HG03521 (cell line): ENCODE results near the gene SHANK3.

Experiments used
- ATAC-seq: cut with Tn5 transposase; IDR thresholded peaks from one replicate; pipeline ENCODE4 v1.9.1; 2021; ENCODE audit warnings: mild to moderate bottlenecking, moderate library complexity; ENCODE audit not compliant: unreplicated experiment

The SHANK3 gene

DNA sequence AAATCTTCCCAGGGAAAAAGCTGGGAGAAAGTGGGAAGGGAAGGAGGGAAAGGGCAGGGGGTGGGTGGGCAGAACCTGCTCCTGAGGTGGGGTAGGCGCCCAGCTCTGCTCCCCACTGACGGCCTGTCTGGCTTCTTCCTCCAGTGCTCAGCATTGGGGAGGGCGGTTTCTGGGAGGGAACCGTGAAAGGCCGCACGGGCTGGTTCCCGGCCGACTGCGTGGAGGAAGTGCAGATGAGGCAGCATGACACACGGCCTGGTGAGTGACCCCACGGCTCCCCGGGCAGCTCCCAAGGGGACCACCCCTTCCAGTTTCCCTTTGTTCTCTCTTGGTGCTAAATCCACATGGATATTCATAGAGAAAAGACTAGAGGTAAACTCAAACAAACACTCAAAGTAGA lies 25.9 kb downstream of the SHANK3 start:
- no peak for ATAC-seq

DNA sequence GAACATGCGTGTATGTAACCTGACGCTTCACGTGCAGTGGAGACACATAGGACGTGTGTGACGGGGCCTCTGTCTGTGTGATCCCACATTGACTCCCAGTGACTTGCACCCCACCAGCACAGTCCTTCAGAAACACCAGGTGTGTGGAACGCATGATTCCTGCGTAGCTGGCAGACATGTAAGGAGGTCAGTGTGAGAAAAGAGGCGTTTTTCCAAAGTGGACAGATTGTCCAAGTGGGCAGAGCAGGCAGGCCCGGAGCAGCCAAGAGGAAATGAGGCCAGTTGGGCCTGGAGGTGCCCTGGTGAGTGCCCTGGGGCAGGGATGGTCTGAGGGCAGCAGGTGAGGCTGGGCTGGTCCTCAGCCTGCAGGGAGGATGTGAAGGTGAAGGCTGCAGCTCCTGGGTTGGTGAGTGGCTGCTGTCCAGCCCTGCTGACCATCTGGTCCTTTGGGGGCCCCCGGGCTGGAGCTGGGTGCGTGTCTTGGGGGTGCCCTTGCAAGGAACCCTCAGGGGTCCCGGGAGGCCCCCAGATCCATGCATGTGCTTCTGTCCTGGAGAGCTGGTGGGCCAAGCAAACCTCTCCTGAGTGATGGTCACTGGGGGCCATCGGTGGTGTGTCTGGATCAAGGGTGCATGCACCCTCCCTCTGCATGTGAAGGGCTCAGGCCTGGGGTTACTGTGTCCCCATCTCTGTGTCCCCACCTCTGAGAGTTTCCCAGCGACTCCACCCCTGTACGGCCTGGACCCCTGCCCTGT lies 26.6 kb downstream of the SHANK3 start:
- ATAC-seq: no peak

DNA sequence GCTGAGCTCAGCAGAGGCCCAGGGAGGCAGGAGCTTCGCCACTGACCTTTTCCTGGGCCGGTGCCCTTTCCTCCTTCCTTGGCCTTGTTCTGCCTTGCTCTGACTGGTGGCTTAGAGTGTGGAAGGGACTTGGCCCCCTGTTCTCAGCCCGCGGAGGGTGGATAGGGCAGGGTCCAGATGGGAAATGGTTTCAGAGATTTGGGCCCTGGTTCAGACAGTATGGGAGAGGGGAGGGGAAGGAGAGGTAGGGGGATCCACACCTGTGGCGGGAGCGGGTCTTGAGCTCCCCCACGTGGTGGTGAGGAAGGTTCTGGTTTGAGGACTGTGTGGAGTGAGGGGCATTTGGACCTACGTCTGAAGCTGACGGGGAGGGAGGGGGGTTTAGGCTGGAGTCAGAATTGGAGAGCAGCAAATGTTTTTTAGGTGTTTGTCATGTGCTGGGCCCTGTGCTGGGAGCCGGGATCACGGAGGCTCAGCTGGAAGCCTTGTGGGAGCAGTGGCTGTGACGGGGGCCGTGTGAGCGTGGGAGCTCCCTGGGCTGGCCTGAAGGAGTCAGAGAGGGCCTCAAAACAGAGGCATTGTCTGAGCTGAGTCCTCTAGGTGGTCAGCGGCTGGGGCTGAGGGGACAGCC lies 27.2 kb downstream of the SHANK3 start:
- no peak for ATAC-seq

DNA sequence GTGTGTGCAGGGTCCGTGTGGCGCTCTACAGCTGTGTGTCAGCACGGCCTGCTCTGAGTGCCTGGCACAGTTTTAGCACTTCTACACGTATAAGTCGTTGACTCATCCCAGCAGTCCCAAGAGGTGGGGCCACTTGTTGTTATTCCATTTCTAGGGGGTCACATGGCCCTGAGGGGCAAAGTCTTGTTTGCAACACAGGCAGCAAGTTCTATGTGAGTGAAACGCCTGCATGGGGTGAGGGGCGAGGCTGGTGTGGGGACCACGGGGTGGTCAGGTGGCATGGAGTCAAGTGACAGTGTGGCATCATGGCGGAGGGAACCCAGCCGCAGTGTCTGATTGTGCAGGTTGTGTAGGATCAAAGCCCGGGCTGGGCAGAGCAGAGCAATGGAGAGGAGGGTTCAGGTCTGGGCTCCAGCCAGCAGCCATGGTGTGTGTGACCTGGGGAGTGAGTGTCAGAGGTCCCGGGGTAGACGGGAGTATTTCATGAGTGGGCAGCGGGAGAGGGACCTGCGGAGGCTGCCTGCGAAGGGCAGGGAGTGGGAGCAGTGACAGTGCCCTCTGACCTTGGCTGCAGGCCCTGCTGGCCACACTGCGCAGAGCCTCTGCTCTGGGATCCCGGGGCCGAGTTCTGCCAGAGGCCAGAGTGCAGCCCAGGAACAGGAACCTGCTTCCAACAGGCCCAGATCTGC lies 27.9 kb downstream of the SHANK3 start:
- no peak for ATAC-seq

DNA sequence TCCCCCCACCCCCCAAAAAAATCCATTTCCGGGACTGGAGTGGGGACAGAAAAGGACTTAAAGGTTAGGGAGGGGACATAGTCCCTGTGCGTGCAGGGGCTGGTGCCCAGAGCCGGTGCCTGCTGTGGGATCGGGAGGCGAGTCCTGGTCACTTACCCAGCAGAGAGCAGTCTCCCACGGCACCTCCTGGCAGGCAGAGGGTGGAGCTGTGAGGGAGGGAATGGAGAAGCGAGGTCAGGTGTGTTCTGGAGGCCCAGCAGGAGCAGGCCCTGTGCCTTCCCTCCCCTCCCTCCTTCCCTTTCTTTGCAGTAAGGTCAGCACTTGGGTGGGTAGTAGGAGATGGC lies 28.4 kb downstream of the SHANK3 start:
- ATAC-seq: no peak

DNA sequence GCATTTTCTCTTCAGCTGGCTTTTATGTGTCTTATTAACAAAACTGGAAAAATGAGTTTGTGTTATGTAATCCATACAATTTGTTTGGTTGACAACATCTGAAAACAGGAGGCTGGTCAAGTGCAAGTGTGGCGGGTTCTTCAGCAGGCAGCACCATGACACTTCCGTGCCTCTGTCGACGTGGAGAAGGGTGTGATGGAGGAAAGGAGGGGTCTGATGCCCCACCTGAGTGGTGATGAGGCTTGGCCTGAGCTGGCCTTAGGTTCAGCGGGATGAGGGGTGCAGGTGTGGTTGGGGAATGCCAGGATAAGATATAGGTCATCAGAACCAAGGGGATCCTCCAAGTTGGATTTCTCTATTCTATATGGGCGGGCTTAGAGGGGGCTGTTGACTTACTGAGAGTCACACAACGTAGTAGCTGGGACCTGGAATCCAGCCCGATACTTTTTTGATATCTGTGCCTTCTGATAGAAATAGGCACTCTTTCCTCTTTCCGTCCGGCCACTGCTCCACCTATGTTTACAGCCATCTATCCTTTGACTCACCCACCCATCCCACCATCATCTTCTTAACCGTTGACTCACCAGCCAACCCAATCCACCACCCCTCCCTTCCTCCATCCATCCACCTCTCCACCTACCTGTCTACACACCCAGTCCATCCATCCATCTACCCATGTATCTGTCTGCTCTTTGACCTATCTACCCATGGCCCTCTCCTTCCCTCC lies 29.0 kb downstream of the SHANK3 start:
- no peak for ATAC-seq

DNA sequence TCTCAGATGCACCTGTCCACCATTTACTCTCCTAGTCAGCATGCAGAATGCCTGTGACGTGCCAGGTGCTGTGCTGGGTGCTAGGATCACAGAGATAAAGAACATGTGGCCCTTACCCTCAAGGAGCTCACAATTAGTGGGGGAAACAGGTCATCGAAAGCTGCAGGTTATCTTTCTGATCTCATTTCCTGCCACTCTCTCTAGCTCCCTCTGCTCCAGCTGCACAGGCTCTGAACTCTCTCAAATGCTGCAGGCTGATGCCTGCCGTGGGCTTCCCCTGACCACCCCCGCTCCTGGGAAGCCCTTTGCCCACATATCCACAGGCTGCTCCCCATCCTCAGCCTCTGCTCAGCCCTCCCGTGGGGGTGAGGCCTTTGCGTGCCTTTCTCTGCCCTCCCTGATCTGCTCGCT lies 29.6 kb downstream of the SHANK3 start:
- ATAC-seq: no peak

DNA sequence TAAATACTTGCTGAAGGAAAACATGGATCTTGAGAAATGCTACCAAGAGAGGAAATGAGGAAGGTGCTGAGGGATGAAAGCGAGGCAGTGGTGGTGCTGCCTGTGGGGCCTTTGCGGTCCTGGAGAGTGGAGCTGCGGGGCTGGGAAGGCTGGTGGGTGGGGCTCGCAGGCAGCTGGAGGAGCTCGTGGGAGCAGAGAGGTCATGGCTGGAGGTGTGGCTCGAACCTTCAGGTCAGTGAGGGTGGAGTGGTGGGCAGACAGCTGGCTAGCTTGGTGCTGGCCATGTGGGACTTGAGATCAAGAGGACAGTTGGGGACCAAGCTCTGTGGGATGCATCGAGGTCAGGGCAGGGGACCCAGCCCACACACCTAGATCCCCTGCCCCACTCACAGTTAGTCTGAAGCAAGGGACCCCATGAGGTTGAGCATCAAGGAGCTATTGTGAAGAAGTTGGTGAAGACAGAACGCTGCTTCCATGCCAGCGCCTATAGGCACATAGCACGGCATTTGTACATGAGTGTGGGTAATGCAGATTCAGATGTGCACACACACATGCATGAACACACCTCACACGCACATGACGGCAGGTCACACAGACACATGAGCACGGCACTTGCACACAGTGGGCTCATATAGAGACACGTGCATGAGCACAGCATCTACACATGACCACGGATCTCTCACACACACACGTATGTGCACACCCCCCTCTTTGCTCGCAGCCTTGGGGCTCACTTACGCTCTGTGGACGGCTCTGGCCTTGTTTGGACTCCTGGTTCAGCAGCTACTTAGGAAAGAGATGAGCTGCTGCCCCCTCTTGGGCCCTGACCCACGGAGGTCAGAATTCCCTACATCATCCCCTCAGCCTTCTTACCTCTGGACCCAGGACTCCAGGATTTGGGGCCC lies 30.4 kb downstream of the SHANK3 start:
- ATAC-seq: no peak

DNA sequence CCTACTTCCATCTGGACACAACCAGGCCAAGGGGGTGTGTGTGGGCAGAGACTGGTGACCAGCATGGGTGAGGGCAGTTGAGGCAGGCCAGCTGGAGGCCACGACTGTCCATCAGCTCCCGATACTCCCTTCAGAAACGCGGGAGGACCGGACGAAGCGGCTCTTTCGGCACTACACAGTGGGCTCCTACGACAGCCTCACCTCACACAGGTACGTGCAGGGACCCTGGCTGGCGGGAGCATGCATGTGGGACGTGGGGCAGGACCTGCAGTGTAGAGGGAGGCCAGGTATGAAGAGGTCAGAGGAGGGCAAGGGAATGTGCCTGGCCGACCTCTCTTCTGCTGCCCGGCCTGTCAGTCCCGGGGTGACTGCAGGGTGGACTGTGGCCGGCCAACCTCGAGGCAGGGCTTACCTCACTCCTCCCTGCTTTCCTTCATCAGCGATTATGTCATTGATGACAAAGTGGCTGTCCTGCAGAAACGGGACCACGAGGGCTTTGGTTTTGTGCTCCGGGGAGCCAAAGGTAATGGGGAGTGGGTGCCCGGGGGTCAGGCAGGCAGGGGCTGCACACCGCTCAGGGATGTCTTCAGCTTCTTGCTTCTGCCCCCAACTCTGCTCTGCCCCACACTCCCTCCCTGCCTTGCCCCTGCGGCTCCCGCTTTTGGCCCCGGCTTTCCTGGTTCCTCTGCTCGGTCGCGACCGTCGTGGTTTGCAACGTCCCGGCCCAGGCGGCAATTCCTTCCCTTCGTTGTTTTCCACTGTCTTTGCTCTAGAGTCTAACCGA lies 31.3 kb downstream of the SHANK3 start:
- ATAC-seq: no peak

DNA sequence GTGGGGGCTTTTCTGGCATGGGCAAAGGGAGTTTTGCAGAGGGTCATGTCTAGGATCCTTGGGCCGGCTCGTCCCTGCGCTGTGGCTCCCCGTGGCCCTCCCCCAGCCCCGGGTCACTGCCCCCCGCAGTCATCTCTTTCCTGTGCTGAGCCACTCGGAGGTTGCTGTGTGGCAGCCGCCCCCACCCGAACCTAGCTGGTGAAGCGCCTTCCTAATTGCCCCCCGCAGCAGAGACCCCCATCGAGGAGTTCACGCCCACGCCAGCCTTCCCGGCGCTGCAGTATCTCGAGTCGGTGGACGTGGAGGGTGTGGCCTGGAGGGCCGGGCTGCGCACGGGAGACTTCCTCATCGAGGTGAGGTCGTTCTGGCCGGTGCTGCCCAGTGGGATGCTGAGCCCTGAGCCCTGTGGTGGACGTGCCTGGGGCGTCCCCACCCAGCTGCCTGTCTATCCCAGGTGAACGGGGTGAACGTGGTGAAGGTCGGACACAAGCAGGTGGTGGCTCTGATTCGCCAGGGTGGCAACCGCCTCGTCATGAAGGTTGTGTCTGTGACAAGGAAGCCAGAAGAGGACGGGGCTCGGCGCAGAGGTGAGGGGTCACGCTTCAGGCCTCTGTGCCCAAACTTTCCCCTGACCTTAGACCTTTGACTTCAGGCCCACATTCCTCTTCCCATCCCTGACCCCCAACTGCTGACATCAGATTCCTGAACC lies 32.0 kb downstream of the SHANK3 start:
- no peak for ATAC-seq

DNA sequence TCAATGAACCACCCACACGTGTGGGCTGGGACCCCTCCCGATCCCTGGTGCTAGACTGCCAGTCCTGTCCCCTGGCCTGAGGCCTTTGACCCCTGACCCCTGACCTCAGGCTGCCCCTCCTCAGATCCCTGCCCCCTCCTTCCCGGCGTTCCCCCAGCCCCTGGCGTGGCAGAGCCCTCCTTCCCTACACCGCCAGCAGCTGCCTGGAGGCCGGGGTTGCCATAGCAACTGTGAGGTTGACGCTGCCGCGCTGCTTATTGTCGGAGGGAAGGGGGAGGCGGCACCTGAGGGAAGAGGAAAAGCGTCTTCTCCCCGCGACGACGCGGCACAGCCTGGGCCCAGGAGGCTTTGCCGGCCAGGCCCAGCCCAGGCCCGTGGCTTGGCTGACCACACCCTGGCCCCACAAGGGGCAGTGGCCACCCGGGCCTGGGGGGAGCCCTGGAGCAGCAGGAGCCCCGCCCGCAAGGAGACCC lies 32.6 kb downstream of the SHANK3 start:
- ATAC-seq: no peak

DNA sequence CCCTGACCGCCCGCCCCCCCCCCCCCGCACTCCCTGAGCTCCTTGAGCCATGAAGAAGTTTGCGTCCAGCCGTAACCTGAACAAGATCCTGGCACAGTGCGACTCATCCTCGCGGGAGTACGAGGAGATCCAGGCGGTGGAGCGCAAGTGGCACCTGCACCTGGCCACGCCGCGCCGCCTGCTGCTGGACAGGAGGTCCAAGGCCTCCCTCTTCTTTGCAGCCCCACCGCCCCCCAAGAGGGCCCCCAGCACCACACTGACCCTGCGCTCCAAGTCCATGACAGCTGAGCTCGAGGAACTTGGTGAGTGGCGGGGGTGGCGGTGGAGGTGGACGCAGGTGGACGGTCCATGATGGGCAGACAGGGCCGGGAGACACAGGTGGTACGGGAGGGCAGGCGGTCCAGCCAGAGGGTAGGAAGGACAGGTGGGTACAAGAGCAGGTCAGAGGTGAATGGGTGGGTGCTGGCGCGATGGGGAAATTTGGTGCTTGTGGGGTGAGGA lies 33.3 kb downstream of the SHANK3 start:
- ATAC-seq: no peak

DNA sequence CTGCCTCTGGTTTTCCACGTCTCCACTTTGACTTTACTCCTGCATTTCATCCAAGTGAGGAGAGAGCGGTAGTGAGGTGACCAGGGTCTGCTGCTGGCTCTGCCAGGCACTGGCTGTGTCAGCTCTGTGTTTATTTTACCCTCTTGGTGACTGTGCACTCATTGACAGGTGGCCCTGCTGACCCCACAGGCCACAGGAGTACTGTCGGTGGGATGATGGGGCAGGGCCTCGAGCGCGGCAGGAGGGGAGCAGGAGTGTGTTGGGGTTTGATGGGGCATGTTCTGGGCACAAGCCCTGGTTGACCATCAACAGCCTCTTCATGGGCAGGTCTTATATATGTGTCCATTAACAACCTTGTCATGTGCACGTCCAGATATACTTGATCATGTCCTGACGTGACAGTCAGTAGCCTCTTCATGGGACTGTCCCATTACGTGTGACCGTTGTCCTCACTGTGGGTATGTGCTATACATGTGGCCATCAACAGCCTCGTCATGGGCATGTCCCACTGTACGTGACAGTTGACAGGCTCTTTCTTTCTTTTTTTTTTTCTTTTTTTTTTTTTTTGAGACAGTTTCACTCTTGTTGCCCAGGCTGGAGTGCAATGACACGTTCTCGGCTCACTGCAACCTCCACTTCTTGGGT lies 34.0 kb downstream of the SHANK3 start:
- ATAC-seq: no peak

DNA sequence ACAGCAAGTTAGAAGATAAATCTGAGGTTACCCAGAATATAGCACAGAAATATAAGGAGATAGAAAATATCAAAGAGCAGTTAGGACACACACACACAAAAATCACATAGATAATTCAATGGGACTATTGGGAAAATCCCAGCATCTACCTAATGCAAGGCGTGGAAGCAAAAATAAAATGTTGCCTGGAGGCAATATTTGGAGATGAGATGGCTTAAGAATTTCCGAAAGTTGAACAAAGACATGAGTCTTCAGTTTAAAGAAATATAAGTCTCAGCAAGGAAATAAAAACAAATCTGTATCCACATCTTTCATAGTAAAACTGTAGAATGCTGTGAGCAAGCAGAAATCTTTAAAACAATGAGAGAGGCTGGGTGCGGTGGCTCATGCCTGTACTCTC lies 35.9 kb downstream of the SHANK3 start:
- no peak for ATAC-seq

DNA sequence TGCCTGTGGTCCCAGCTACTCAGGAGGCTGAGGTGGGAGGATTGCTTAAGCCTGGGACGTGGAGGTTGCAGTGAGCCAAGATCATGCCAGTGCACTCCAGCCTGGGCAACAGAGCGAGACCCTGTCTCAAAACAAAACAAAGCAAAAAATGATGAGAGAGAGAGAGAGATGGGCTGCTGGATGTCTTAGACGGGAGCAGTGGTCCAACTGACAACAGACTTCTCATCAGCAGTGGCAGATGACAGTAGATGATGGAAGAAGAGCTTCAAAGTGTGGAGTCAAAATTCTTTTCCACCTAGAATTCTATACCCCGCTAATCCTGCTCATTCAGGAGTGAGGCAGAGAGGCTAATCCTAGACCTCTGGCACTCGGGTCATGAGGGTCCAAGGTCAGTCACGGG lies 36.4 kb downstream of the SHANK3 start:
- ATAC-seq: no peak

DNA sequence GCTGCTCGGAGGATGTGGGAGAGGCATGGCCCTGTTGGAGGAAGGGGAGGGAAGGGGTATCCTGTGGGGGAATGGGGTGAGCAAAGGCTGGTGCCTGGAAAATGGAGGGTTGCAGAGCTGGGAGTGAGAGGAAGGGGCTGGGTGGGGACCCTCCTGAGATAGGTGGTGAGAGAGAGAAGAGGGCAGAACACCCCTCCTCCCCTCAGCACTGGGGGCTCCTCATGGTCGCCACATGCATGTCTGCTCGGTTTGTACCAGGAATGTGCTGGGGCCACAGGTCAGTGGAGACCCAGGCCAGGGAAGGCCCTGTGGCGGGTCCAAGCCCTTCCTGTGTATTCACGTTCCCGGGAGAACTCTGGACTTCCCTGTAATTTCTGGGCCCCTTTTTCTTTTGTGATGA lies 37.6 kb downstream of the SHANK3 start:
- ATAC-seq: no peak

DNA sequence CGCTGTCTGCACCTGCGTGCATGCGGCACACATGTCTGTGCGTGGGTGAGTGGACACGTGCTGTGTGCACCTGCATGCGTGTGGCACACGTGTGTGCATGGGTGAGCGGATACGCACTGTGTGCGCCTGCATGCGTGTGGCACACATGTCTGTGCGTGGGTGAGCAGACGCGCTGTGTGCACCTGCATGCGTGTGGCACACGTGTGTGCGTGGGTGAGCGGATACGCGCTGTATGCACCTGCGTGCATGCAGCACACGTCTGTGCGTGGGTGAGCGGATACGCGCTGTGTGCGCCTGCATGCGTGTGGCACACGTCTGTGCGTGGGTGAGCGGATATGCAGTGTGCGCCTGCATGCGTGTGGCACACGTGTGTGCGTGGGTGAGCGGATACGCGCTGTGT lies 38.3 kb downstream of the SHANK3 start:
- no peak for ATAC-seq
